GM21390 (cell line): ENCODE measurements around the gene TPSAB1.

Source experiments
- ATAC-seq: cut with Tn5 transposase; IDR thresholded peaks from one replicate; pipeline ENCODE4 v1.9.1; 2021; ENCODE audit not compliant: unreplicated experiment

Gene TPSAB1

DNA sequence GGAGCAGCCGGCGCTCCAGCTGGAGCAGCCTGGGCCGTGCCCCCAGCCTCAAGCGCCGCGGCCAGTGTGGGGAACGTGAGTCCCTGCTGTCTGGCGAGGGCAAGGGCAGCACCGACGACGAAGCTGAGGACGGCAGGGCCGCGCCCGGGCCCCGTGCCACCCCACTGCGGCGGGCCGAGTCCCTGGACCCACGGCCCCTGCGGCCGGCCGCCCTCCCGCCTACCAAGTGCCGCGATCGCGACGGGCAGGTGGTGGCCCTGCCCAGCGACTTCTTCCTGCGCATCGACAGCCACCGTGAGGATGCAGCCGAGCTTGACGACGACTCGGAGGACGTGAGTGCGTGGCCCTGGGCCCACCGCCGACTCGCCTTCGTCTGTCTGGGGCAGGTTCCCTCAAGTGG, 31.4 kb upstream of the TPSAB1 start:
- ATAC-seq = no peak

DNA sequence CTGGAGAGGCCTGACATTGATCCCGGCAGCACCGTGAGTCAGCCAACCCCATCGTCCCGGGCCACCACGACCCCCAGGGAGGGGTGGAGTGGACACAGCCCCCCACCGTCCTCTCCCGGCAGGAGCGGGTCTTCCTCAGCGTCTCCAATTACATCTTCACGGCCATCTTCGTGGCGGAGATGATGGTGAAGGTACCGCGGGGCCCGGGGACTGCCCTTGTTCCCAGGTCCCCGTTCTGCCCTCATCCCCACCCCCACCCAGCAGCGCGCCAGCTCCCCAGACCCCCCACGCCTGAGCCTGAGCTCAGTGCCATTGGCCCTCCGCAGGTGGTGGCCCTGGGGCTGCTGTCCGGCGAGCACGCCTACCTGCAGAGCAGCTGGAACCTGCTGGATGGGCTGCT, 30.0 kb upstream of the TPSAB1 start:
- ATAC-seq = no peak

DNA sequence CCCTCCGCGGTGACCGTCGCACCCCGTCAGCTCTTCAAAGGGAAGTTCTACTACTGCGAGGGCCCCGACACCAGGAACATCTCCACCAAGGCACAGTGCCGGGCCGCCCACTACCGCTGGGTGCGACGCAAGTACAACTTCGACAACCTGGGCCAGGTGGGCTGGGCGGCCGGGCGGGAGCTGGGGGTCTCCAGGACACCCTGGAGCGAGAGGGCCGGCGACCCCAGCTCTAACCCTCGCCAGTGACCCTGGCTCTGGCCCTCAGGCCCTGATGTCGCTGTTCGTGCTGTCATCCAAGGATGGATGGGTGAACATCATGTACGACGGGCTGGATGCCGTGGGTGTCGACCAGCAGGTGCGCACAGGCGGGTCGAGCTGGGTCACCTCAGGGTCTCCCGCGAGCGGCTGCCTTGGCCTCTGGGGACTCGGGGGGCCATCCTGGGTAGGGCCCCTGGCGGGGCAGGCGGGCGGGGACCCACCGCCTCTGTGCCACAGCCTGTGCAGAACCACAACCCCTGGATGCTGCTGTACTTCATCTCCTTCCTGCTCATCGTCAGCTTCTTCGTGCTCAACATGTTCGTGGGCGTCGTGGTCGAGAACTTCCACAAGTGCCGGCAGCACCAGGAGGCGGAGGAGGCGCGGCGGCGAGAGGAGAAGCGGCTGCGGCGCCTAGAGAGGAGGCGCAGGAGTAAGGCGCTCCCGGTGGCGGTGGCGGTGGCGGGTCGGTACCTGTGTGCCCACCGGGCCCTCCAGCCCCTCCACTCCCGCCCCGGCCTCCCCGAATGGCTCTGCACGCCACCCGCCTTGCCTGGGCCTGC, 28.8 kb upstream of the TPSAB1 start:
- no peak for ATAC-seq

DNA sequence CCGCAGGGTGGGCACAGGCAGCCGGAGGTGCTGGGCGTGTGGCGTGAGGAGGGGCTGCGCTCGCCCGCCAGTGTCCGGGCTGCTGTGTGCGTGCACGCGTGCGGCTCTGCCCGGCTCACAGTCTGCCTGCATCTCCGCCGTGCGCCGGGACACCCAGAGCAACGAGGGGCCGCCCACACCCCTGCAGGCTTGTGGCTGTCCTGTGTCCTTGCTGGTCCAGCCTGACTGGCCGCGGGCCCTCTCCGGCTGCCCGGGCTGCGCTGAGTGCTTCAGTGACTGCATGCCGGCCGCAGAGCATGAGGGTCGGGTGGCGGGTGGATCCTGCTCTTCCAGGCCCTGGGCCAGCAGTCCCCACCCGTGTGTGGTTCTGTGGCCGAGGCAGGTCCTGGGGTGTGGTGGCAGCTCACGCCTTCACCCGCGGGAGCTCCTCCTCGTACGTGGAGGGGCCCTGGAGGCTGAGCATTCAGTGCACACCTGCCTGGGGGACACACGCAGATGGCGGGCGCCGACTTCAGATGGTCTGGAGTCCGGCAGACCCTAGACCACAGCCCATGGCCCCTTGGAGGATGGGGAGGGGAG, 27.8 kb upstream of the TPSAB1 start:
- no peak for ATAC-seq

DNA sequence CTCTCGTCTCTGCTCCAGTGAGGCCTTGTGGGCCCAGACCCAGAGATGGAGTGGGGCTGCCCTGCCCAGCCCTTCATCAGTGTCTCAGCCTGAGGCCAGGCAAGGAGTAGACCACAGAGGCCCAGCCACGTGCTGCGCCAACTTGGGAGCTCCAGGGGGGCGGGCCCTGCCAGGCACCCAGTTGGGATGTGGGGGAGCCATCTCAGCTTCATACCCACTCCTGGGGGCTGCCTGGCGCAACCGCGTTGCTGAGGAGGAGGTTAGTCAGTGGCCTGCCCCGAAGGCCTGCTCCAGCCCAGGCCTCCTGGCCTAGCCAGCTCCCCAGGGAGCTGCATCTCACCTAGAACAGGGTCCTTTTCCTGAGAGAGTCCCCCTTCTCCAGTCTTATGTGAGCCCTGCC, 27.3 kb upstream of the TPSAB1 start:
- no peak for ATAC-seq

DNA sequence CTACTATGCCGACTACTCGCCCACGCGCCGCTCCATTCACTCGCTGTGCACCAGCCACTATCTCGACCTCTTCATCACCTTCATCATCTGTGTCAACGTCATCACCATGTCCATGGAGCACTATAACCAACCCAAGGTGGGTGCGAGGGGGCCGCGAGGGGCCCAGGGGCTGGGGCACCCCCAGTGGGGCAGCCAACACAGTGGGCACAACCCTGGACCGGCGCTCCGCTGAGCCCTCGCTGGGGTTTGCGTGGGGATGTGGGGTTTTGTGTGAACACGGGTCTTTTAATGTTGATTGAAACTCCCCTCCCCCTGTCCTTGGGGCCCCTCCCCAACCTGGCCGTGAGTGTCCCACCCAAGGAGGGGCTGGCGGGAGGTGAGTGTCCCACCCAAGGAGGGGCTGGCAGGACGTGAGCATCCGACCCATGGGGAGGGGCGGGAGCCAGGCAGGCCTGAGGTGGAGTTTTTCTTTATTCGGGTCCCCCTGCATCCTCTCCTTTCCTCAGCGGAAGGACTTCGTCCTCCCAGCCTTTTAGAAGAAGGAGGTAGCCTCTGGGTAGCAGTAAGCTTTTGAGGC, 26.6 kb upstream of the TPSAB1 start:
- ATAC-seq = no peak

DNA sequence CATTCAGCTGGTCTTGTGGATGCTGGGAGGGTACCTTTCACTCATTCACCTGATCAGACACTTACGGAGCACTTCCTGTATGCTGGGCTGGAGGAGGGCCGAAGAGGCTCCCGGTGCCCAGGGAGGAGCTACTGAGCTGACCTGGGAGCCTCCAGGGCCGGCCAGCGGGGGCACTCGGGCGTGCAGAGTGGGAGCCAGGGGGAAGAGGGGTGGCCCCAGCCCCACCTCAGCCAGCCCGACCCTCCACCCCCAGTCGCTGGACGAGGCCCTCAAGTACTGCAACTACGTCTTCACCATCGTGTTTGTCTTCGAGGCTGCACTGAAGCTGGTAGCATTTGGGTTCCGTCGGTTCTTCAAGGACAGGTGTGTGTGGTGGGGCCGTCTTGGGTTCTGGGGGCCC, 25.8 kb upstream of the TPSAB1 start:
- no peak for ATAC-seq

DNA sequence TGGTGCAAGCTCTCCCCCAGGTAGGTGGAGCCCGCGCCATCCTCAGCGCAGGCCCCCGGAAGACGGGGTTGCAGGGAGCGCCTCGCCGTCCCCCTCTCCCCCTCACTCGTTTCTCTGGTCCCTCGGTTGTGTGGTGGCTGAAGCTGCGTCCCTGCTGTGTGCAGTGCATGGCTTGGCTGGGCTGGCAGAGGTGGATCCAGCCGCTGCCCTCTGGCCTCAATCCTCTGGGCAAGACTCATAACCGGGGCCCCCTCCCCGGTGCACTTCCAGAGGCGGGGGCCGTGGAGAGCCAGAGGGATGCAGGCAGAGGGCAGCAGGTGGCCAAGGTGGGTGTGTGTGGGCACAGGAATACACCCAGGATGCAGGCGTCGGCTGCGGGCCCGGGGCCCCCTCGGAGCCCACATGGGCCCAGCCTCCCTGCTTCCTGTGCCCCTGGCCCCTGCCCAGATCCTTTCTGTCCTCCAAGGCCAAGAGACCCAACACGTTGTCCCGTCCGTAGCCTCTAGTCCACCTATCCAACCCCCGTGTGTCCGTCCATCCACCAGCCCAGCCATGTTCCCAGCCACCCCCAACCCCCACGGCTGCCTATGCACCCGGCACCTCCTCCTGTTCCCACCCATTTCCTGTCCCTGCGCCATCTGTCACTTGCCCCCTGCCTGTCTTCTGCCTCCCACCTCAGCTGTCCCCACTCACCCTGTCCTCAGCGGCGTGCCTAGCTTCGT, 24.8 kb upstream of the TPSAB1 start:
- no peak for ATAC-seq

DNA sequence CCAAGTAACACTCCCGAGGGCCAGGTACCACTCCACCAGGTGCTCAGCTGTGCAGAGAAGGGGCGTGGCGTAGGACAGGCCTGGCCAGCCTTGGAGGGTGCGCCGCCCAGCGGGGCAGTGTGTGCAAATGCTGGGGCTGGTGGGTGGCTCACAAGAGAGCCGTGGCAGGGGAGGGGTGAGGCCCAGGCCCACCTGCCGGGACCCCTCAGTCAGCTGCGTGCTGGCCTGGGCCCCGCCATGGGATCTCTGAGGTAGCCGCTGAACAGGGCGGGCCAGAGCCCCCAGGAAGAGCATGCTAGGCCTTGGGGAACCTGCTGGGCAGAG, 24.2 kb upstream of the TPSAB1 start:
- ATAC-seq = no peak

DNA sequence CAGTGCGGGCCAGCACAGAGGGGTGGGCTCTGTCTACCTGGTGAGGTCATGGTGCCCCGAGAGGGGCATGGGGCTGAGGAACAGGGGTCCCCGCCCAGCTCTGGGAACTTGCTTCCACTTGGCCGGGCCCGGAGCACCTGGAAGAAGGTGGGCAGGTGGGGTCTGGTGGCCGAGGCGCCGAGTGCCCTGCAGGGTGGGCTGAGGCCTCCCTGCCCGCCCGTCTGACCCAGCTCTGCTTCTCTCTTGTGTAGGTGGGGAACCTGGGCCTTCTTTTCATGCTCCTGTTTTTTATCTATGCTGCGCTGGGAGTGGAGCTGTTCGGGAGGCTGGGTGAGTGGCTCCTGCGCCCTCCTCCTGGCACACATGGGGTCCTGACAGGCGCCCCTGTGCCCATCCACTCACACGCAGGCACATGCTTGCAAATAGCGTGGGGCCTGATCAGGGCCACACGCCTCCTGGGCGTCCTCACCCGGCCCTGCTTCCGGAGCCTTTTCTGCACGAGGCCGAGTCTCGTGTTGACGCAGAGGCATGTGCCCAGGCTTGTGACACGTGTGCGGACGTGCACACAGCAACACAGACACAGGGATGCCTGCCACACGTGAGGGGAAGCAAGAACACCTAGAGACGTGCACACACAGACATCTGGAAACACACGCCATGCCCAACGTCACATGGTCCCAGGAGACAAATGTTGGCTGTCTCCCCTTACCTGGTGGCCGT, 23.7 kb upstream of the TPSAB1 start:
- ATAC-seq = no peak

DNA sequence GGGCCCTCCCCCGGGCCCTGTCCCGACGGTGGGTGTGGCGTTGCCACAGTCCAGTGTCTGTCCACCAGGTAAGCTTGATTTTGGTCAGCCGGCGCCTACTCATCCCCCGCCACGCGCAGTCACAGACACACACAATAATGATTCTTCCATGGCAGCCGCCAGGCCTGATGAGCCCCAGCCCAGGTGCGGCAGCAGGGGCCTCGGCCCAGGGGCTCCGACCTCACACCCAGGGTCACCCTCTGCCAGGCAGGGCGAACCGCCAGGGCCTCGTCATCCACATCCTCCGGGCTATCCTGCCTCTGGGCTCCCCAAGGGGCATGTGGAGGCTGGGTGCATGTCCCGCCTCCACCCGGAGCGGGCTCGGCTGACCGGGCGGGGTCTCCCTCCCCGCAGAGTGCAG, 23.0 kb upstream of the TPSAB1 start:
- no peak for ATAC-seq

DNA sequence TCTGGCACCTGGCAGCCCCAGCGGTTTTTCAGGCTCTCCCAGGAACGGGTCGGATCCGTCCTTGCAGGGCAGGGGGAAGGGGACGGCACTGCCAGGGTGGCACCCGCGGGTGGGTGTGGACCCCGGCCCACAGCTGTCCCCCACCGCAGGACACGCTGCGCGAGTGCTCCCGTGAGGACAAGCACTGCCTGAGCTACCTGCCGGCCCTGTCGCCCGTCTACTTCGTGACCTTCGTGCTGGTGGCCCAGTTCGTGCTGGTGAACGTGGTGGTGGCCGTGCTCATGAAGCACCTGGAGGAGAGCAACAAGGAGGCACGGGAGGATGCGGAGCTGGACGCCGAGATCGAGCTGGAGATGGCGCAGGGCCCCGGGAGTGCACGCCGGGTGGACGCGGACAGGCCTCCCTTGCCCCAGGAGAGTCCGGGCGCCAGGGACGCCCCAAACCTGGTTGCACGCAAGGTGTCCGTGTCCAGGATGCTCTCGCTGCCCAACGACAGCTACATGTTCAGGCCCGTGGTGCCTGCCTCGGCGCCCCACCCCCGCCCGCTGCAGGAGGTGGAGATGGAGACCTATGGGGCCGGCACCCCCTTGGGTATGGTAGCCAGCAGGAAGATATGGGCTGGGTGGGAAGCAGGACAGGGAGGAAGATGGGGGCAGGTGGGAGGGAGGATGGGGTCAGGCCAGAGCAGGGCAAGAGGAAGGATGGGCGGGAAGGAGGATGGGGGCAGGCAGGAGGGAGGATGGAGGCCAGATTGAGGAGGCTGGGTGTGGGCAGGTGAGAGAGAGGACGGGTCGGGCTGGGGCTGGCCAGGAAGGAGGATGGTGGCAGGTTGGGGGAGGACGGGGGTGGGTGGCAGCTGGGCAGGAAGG, 22.2 kb upstream of the TPSAB1 start:
- no peak for ATAC-seq

DNA sequence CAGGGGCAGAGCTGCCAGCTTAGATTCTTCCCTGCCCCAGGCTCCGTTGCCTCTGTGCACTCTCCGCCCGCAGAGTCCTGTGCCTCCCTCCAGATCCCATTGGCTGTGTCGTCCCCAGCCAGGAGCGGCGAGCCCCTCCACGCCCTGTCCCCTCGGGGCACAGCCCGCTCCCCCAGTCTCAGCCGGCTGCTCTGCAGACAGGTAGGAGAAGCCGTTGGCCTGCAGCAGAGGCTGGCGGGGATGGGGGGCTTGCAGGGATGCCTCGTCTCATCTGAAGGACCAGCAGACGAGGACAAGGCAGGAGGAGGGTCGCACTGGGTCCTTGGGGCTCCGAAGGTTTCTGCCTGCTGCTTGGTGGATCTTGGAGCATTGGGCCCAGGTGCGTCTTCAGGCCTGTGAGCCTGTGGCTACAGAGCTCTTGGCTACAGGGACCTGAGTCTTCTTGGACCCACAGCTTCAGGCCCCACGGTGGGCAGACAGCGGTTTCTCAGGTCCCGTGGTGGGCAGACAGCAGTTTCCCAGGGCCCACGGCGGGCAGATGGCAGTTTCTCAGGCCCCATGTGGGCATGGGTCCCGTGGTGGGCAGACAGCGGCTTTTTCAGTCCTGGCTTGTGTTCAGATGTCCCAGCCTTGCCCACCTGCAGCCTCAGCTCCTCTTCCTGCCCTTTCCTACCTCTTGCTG, 21.4 kb upstream of the TPSAB1 start:
- no peak for ATAC-seq

DNA sequence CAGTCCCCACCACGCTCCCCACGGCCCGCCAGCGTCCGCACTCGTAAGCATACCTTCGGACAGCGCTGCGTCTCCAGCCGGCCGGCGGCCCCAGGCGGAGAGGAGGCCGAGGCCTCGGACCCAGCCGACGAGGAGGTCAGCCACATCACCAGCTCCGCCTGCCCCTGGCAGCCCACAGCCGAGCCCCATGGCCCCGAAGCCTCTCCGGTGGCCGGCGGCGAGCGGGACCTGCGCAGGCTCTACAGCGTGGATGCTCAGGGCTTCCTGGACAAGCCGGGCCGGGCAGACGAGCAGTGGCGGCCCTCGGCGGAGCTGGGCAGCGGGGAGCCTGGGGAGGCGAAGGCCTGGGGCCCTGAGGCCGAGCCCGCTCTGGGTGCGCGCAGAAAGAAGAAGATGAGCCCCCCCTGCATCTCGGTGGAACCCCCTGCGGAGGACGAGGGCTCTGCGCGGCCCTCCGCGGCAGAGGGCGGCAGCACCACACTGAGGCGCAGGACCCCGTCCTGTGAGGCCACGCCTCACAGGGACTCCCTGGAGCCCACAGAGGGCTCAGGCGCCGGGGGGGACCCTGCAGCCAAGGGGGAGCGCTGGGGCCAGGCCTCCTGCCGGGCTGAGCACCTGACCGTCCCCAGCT, 20.3 kb upstream of the TPSAB1 start:
- ATAC-seq = no peak

DNA sequence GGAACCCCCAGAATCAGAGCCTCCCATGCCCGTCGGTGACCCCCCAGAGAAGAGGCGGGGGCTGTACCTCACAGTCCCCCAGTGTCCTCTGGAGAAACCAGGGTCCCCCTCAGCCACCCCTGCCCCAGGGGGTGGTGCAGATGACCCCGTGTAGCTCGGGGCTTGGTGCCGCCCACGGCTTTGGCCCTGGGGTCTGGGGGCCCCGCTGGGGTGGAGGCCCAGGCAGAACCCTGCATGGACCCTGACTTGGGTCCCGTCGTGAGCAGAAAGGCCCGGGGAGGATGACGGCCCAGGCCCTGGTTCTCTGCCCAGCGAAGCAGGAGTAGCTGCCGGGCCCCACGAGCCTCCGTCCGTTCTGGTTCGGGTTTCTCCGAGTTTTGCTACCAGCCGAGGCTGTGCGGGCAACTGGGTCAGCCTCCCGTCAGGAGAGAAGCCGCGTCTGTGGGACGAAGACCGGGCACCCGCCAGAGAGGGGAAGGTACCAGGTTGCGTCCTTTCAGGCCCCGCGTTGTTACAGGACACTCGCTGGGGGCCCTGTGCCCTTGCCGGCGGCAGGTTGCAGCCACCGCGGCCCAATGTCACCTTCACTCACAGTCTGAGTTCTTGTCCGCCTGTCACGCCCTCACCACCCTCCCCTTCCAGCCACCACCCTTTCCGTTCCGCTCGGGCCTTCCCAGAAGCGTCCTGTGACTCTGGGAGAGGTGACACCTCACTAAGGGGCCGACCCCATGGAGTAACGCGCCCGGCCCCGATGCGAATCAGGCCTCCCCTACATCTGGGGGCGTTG, 19.5 kb upstream of the TPSAB1 start:
- ATAC-seq = no peak

DNA sequence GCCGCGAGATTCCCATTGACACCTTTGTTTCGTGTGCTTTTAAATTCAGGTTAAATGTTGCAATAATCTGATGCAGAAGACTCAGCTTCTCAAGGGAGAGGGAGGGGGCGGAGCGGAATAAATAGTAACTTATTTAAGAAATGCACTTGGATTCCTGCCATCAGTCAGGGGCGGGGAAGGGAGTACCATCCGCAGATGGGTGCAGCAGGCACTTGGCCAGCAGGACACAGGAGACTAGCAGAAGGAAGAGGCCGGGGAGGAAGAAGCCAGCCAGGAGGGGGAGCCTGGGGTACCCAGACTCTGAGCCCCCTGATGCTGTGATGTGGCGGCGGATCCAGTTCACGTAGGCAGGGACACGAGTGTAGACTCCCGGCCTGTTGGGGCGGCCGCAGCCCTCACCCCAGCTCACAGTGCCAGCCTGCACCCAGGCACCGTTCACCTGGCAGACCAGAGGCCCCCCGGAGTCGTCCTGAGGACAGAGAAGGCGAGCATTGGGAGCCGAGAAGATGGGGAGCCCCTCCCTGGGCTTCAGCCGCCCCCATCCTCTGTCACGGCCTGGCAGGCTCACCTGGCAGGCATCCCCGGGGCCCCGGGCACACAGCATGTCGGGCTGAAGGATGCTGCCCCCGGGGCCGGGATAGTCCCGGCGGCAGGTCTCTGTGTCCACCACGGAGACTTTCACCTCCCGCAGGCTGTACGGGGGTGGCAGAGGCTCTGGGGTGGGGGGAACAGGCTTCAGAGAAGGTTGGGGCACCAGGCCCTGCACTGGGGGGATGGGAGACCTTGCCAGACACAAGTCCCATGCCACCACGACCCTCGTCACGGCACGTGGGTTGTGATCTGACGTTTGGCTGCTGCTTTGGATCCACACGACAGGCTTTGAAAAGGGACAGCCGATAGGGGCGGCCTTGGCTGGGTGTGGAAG, 18.6 kb upstream of the TPSAB1 start:
- no peak for ATAC-seq

DNA sequence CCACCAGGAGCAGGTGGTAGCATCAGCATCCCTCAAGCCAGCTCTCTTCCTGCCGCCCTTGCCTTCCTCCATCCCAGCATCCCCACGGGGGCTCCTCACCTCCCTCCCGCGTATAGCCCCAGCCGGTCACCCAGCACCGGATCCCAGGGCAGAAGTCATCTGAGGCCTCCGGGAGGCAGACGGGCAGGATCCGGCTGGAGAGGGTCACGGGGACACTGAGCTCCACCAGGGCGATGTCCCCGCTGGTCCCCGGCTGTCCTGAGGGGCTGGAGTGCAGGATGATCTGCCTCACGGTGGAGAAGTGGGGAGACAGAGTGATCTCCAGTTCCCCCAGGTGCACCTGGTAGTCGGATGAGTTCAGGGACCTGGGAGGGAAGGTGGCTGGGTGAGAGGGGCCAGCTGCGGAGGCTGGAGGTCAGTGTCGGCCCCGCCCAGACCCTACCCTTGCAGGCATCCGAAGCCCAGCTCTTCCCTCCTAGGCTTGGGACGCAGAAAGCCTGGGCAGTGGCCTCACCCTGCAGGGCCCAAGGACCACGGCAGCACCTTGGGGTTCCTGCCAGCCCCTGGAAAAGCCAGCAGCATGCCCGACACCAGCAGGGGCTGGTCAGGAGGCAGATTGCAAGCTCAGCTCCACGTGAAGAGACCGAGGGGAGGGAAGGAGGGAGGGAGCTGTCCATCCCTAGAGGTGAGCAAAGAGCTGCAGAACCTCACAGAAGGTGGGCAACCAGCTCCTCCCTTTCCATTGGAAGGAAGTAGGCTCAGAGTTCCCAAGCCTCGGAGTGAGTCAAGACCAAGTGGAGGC, 17.8 kb upstream of the TPSAB1 start:
- no peak for ATAC-seq
